BE2C (cell line): ENCODE data around the gene SLC46A1.

Source experiments
- DNase-seq: peaks from one replicate; pipeline ENCODE4 v3.0.0-alpha.2; 2020
- H3K27me3 ChIP-seq: fragments of 250-450 bp; sonication (Bioruptor Pico); 2 replicates; pipeline ENCODE4 v1.5.1; 2020; ENCODE audit warnings: mild to moderate bottlenecking
- H3K36me3 ChIP-seq: fragments of 250-450 bp; sonication (Bioruptor Pico); 2 replicates; pipeline ENCODE4 v1.5.1; 2020; ENCODE audit warnings: mild to moderate bottlenecking
- H3K4me1 ChIP-seq: fragments of 250-450 bp; sonication (Bioruptor Pico); 2 replicates; pipeline ENCODE4 v1.5.1; 2020
- H3K4me3 ChIP-seq: 2 replicates; pipeline ENCODE4 v1.5.1; 2011; ENCODE audit warnings: low read depth, low read length
- H3K9me3 ChIP-seq: fragments of 250-450 bp; sonication (Bioruptor Pico); 2 replicates; pipeline ENCODE4 v1.5.1; 2020
- CTCF ChIP-seq: IDR thresholded peaks from 2 replicates; pipeline ENCODE4 v1.5.1; 2012; ENCODE audit warnings: mild to moderate bottlenecking, low read depth, low read length

The SLC46A1 gene

GRCh38 chr17:28363186-28363585 lies 42.8 kb downstream of the SLC46A1 start:
- 0 out of 2 replicates have a peak, but pooled peaks cover 3% of the 10 kb centered on the region for H3K36me3 ChIP-seq

GRCh38 chr17:28357901-28358197 lies 48.2 kb downstream of the SLC46A1 start:
- no peaks in the 10 kb centered on the region for H3K9me3 ChIP-seq
- H3K36me3 ChIP-seq: peaks cover 10% of the 10 kb centered on the region; the same call in 1 of the 2 replicates
- TF ChIP-seq CTCF: no peak
- no peaks in the 10 kb centered on the region for H3K4me1 ChIP-seq
- DNase-seq: no peak
- H3K4me3 ChIP-seq: peak overlapping the region; percentile 88
- H3K27me3 ChIP-seq: no peaks in the 10 kb centered on the region

More at GRCh38 chr17:28363186-28363585, 42.8 kb downstream of the SLC46A1 start:
- no peak for DNase-seq
- no peak for TF ChIP-seq CTCF
- Histone ChIP-seq H3K27me3 (no peaks in the 10 kb centered on the region), H3K9me3 (no peaks in the 10 kb centered on the region), H3K4me1 (no peaks in the 10 kb centered on the region), H3K4me3 (no peak overlapping the region)

- TF ChIP-seq CTCF: no peak
- peak within 1 kb of the TSS; percentile 88 for H3K4me3 ChIP-seq
- H3K36me3 ChIP-seq: peaks cover 11% of the 10 kb centered on the region; the same call in 1 of the 2 replicates
- no peaks in the 10 kb centered on the region for H3K27me3 ChIP-seq
- peak; percentile 92 for DNase-seq
- H3K9me3 ChIP-seq: no peaks in the 10 kb centered on the region
- H3K4me1 ChIP-seq: no peaks in the 10 kb centered on the region
Observed at GRCh38 chr17:28357061-28357900, 48.7 kb downstream of the SLC46A1 start, which contains the start of gene POLDIP2. Gene POLDIP2 (minus strand): TSS chr17:28357527. CDS start chr17:28357448, 79 bp downstream.

GRCh38 chr17:28350271-28350670 lies 55.7 kb downstream of the SLC46A1 start:
- H3K27me3 ChIP-seq: no peaks in the 10 kb centered on the region
- no peak for TF ChIP-seq CTCF
- peaks cover 11% of the 10 kb centered on the region; the same call in 1 of the 2 replicates for H3K36me3 ChIP-seq
- no peaks in the 10 kb centered on the region for H3K4me1 ChIP-seq
- H3K9me3 ChIP-seq: no peaks in the 10 kb centered on the region
- no peak for DNase-seq
- H3K4me3 ChIP-seq: no peak overlapping the region

GRCh38 chr17:28348979-28349378 lies 57.0 kb downstream of the SLC46A1 start:
- no peak for DNase-seq
- Histone ChIP-seq H3K36me3 (peaks cover 10% of the 10 kb centered on the region; the same call in 1 of the 2 replicates), H3K9me3 (no peaks in the 10 kb centered on the region), H3K4me3 (no peak overlapping the region), H3K27me3 (no peaks in the 10 kb centered on the region), H3K4me1 (no peaks in the 10 kb centered on the region)
- no peak for TF ChIP-seq CTCF

GRCh38 chr17:28347261-28347891 lies 58.6 kb downstream of the SLC46A1 start:
- Histone ChIP-seq H3K27me3 (no peaks in the 10 kb centered on the region), H3K4me3 (no peak overlapping the region), H3K4me1 (no peaks in the 10 kb centered on the region), H3K9me3 (no peaks in the 10 kb centered on the region), H3K36me3 (0 out of 2 replicates have a peak, but pooled peaks cover 3% of the 10 kb centered on the region)
- no peak for DNase-seq
- no peak for TF ChIP-seq CTCF
